ENCODE results near the gene JAKMIP1. TPM values are rescaled to one million over a fixed set of nuclear protein-coding genes. Genes with fewer than 3 reads are reported as not detected.

JAKMIP1 gene
- total and polyA plus RNA-seq, 2 donors (not counting 1 experiment from before 2014, with no cell fraction given) = 0.49 to 1.0 TPM

DNA sequence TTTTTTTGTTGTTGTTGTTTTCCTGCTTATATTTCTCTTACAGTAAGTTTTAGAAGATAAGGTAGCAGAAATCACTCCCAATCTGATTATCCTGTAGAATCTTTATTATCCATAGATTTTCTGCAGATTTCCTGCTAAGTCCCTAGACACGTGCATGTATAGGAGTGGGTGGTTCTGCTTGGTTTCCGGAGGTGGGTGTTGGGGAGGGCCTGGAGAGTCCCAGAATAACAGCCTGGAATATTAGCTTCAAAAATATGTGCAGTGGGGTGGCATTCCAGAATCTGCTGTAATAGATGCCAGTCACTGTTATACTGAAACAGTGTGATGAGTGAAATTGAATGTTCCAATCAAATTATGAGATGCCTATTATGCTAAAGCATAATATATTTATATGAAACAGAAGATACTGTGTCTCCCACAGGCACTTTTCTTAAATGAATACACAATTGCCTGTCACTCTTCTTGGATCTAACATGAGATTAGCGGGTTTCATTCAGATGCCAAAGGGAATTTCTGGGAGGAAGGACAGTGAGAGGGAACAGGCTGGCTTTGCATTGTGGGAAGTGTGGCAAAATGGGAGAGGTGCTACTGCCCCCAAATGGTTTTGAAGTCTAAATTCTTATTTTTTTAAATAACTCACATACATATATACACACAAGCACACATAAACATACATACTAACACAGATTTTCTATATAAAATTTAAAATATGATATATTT lies 219.8 kb downstream of the JAKMIP1 start:
- H3K9me3 Mint-ChIP-seq (ENCODE audit: insufficient read depth) = peaks cover 9% of the 10 kb centered on the region
- TF ChIP-seq, protein P1, sequence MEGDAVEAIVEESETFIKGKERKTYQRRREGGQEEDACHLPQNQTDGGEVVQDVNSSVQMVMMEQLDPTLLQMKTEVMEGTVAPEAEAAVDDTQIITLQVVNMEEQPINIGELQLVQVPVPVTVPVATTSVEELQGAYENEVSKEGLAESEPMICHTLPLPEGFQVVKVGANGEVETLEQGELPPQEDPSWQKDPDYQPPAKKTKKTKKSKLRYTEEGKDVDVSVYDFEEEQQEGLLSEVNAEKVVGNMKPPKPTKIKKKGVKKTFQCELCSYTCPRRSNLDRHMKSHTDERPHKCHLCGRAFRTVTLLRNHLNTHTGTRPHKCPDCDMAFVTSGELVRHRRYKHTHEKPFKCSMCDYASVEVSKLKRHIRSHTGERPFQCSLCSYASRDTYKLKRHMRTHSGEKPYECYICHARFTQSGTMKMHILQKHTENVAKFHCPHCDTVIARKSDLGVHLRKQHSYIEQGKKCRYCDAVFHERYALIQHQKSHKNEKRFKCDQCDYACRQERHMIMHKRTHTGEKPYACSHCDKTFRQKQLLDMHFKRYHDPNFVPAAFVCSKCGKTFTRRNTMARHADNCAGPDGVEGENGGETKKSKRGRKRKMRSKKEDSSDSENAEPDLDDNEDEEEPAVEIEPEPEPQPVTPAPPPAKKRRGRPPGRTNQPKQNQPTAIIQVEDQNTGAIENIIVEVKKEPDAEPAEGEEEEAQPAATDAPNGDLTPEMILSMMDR (IDR thresholded peaks at IDR 0.05) = no peak
- no peak for TF ChIP-seq EZH2 (IDR thresholded peaks at IDR 0.05; ENCODE audit: borderline replicate concordance, insufficient read depth, low read depth, low read length, poor library complexity, severe bottlenecking)
- Histone ChIP-seq H3K4me1 (ENCODE audit: control insufficient read depth in 2 of 2, insufficient read depth in 2 of 2, low read length in 2 of 2) (no peaks in the 10 kb centered on the region), H3K27ac (ENCODE audit: low read length in 2 of 2) (no peak overlapping the region), H3K79me2 (ENCODE audit: control insufficient read depth, insufficient read depth, low read length) (no peaks in the 10 kb centered on the region), H4K20me1 (ENCODE audit: control insufficient read depth, insufficient read depth, low read length, poor library complexity, severe bottlenecking) (no peaks in the 10 kb centered on the region), H3K9me3 (ENCODE audit: control extremely low read depth in 1 of 3, control insufficient read depth in 2 of 3, insufficient read depth in 1 of 3, low read length in 2 of 3) (peaks cover 4 to 12% (median 10%) of the 10 kb centered on the region in 3 donors), H2AFZ (ENCODE audit: insufficient read depth, low read depth, low read length, poor library complexity, severe bottlenecking) (no peak overlapping the region), H3K4me3 (ENCODE audit: control extremely low read depth in 1 of 5, extremely low read depth in 1 of 5, insufficient read depth in 1 of 5, low read depth in 2 of 5, low read length in 4 of 5) (no peak overlapping the region), H3K4me2 (replicated peaks; ENCODE audit: low read depth, low read length, poor library complexity, severe bottlenecking) (no peak overlapping the region), H3K9ac (ENCODE audit: low read length) (no peak overlapping the region), H3K36me3 (replicated peaks in 1 of 2; ENCODE audit: control extremely low read depth in 1 of 2, control insufficient read depth in 1 of 2, extremely low read depth in 1 of 2, insufficient read depth in 2 of 2, low read length in 1 of 2) (no peaks in the 10 kb centered on the region), H3K27me3 (replicated peaks in 1 of 4; ENCODE audit: control extremely low read depth in 1 of 4, control insufficient read depth in 3 of 4, insufficient read depth in 4 of 4, low read length in 3 of 4) (peaks cover 0 to 4% (median 0%) of the 10 kb centered on the region in 4 experiments)
- 88% methylated on average over 1 of the region's 3 CpGs for WGBS (ENCODE audit: insufficient coverage)
- DNase-seq = no peak
- no peak for ATAC-seq (ENCODE audit: low read depth)
- no peak overlapping the region for H3K4me3 Mint-ChIP-seq
- ChIA-PET POLR2A (no interaction called here), CTCF (interaction anchor here (1.3 kb wide), 1 partner anchor 159 kb away, joined by 3 read pairs; no protein-coding TSS in a partner anchor)
- no peak overlapping the region for H3K27ac Mint-ChIP-seq
- peaks cover 9% of the 10 kb centered on the region for H3K27me3 Mint-ChIP-seq
- H3K4me1 Mint-ChIP-seq = no peaks in the 10 kb centered on the region
- intact Hi-C loops (cut with micrococcal nuclease) = no loop called here

DNA sequence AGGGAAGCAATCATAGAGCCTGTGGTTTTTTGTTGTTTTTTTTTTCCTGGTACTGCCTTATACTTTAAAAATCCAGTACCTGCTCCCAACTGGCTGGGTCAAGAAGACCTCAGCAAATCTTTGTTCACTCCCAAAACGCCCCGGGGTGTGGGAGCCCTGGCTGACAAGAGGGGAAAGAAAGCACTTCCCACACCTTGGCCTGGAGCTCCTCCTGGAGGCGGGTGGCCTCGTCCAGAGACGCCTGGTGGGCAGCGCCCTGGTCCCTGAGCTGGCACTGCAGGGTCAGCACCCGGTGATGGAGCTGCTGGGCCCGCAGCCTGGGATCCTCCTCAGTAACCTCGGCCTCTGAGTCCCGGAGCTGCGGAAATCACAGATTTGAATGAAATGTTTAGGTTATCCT lies 220.4 kb downstream of the JAKMIP1 start:
- intact Hi-C loops (cut with micrococcal nuclease) = no loop called here
- Mint-ChIP-seq H3K27me3 (peaks cover 9% of the 10 kb centered on the region), H3K4me3 (no peak overlapping the region), H3K4me1 (no peaks in the 10 kb centered on the region), H3K27ac (no peak overlapping the region), H3K9me3 (ENCODE audit: insufficient read depth) (peaks cover 7% of the 10 kb centered on the region)
- H3K4me1 ChIP-seq (ENCODE audit: control insufficient read depth in 2 of 2, insufficient read depth in 2 of 2, low read length in 2 of 2) = no peaks in the 10 kb centered on the region
- no peak overlapping the region for H3K4me3 ChIP-seq (ENCODE audit: control extremely low read depth in 1 of 5, extremely low read depth in 1 of 5, insufficient read depth in 1 of 5, low read depth in 2 of 5, low read length in 4 of 5)
- peaks cover 0 to 4% (median 0%) of the 10 kb centered on the region in 4 experiments for H3K27me3 ChIP-seq (replicated peaks in 1 of 4; ENCODE audit: control extremely low read depth in 1 of 4, control insufficient read depth in 3 of 4, insufficient read depth in 4 of 4, low read length in 3 of 4)
- no peak for DNase-seq
- TF ChIP-seq, protein P1 (IDR thresholded peaks at IDR 0.05) = no peak
- TF ChIP-seq EZH2 (IDR thresholded peaks at IDR 0.05; ENCODE audit: borderline replicate concordance, insufficient read depth, low read depth, low read length, poor library complexity, severe bottlenecking) = no peak
- POLR2A ChIA-PET = no interaction called here
- no peaks in the 10 kb centered on the region for H3K36me3 ChIP-seq (replicated peaks in 1 of 2; ENCODE audit: control extremely low read depth in 1 of 2, control insufficient read depth in 1 of 2, extremely low read depth in 1 of 2, insufficient read depth in 2 of 2, low read length in 1 of 2)
- peaks cover 4 to 11% (median 10%) of the 10 kb centered on the region in 3 donors for H3K9me3 ChIP-seq (ENCODE audit: control extremely low read depth in 1 of 3, control insufficient read depth in 2 of 3, insufficient read depth in 1 of 3, low read length in 2 of 3)
- H3K9ac ChIP-seq (ENCODE audit: low read length) = no peak overlapping the region
- no peaks in the 10 kb centered on the region for H4K20me1 ChIP-seq (ENCODE audit: control insufficient read depth, insufficient read depth, low read length, poor library complexity, severe bottlenecking)
- H3K27ac ChIP-seq (ENCODE audit: low read length in 2 of 2) = no peak overlapping the region
- ATAC-seq (ENCODE audit: low read depth) = no peak
- H2AFZ ChIP-seq (ENCODE audit: insufficient read depth, low read depth, low read length, poor library complexity, severe bottlenecking) = no peak overlapping the region
- 6% methylated on average over 6 of the region's 11 CpGs for WGBS (ENCODE audit: insufficient coverage)
- H3K4me2 ChIP-seq (replicated peaks; ENCODE audit: low read depth, low read length, poor library complexity, severe bottlenecking) = no peak overlapping the region
- H3K79me2 ChIP-seq (ENCODE audit: control insufficient read depth, insufficient read depth, low read length) = no peaks in the 10 kb centered on the region
- CTCF ChIA-PET = interaction anchor here (1.3 kb wide), 1 partner anchor 158 kb away, joined by 3 read pairs; no protein-coding TSS in a partner anchor
